Prostate gland (tissue), 2 donors: ENCODE measurements around the gene CALML3.

Source experiments
- POLR2A ChIP-seq: fragments of 450-650 bp; IDR thresholded peaks from one replicate; pipeline ENCODE4 v1.6.1; 2016; ENCODE audit warnings: antibody characterized with exemption, mild to moderate bottlenecking
- TF ChIP-seq, protein P1 (sequence below), 4 experiments: fragments of 200-600 bp in 2 of 4; fragments of 450-650 bp in 2 of 4; sonication (generic) in 2 of 4; IDR thresholded peaks; 1 replicate in 3 of 4; 2 replicates in 1 of 4; pipeline ENCODE4 v1.5.1; 2016 to 2019; ENCODE audit warnings: antibody characterized with exemption in 4 of 4, mild to moderate bottlenecking in 2 of 4, moderate library complexity in 2 of 4

DNA sequence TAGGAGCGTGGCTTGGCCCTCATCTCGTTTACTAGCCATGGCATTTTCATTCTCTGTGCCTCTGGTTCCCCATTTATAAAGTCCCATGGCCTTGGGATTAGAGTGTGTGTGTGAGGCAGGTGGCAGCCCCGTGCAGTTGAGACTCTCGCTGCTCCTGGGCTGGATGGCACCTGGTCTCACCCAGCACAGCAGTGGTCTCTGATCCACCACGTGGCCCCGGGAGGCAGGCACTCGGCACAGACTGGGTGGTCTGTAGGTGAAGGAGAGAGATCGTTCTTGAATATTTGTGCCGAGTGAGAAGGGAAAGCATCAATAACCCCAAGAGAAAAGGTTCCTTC is 50.4 kb downstream of the CALML3 start:
- no peak for TF ChIP-seq POLR2A
- TF ChIP-seq, protein P1, sequence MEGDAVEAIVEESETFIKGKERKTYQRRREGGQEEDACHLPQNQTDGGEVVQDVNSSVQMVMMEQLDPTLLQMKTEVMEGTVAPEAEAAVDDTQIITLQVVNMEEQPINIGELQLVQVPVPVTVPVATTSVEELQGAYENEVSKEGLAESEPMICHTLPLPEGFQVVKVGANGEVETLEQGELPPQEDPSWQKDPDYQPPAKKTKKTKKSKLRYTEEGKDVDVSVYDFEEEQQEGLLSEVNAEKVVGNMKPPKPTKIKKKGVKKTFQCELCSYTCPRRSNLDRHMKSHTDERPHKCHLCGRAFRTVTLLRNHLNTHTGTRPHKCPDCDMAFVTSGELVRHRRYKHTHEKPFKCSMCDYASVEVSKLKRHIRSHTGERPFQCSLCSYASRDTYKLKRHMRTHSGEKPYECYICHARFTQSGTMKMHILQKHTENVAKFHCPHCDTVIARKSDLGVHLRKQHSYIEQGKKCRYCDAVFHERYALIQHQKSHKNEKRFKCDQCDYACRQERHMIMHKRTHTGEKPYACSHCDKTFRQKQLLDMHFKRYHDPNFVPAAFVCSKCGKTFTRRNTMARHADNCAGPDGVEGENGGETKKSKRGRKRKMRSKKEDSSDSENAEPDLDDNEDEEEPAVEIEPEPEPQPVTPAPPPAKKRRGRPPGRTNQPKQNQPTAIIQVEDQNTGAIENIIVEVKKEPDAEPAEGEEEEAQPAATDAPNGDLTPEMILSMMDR (IDR thresholded peaks at IDR 0.05): no peak
